Activated T-helper 1 cell treated with Interleukin-2 at 50 U/mL for 16 hours (primary cell): Measurements from ENCODE around the gene VWA5A.
"Not testable (repeated sequence)": the region's sequence is repeated elsewhere in the genome, so short reads cannot be mapped to it uniquely, and the experiment has no call there.

Experiments used
- DNase-seq: peaks from one replicate; pipeline ENCODE4 v3.0.0-alpha.2; 2020; ENCODE audit warnings: low read depth

The VWA5A gene

DNA sequence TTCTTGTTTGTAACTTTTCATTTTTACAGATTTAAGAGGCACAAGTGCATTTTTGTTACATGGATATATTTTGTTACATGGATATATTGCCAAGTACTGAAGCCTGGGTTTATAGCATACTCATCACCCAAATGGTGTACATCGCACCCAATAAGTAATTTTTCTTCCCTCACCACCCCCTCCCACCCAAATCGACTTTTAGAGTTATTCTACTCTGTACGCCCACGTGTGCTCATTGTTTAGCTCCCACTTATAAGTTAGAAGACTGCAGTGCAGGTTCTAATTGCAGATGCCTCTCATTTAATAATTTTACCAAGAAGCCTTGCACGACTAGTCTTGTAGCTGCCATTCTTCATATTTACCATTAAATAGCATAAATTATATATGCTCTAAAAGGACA is 20.5 kb upstream of the VWA5A start:
- no peak for DNase-seq

DNA sequence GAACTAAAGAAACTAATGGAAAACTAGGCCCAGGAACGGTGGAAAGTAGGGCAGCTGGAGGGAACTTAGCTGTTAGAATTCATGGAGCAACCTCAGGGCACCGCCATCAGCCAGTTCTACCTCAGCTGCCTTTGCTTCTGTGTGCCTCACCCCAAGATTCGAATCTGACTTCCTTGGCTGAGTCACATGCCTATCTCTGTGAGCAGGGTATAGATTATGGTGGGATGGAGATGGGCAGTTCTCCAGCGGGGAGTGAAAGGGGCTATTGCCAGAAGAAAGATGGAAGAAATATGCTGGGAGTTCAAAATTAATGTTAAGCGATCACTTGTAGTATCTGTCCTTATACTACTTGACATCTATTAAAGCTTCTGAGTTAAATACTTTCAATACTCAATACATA is 18.9 kb upstream of the VWA5A start:
- no peak for DNase-seq

DNA sequence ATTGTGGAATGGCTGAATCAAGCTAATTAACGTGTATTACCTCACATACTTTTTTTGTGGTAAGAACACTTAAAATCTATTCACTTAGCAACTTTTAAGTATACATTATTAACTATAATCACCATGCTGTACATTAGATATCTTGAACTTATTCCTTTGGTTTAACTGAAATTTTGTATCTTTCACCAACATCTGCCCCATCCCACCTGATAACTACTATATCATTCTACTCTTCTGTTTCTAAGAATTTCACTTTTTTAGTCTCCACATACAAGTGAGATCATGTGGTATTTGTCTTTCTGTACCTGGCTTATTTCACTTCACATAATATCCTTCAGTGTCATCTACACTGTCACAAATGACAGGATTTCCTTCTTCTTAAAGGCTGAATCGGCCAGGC is 17.1 kb upstream of the VWA5A start:
- DNase-seq: no peak

- no peak for DNase-seq
These were observed 13.5 kb upstream of the VWA5A start for GRCh38 chr11:124101737-124102136.

GRCh38 chr11:124108156-124108555 is 7.1 kb upstream of the VWA5A start:
- no peak for DNase-seq

DNA sequence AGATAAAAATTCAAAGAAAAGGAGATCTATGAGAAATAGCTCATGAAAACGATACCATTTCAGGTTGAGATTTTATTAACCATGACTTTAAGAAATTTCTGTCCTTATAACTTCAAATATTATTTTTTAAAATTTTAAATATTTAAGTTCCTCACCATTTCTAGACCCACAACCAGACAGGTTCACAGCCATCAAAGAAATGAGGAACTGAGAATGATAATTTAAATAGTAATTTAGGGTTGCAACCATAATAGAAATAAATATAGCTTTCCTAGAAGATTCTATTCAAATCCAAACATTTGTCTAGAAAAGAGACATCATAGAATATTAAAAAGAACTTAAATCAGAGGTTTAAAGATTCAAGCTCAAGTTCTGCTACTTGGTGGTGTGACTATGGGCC is 5.9 kb upstream of the VWA5A start:
- DNase-seq: no peak

DNA sequence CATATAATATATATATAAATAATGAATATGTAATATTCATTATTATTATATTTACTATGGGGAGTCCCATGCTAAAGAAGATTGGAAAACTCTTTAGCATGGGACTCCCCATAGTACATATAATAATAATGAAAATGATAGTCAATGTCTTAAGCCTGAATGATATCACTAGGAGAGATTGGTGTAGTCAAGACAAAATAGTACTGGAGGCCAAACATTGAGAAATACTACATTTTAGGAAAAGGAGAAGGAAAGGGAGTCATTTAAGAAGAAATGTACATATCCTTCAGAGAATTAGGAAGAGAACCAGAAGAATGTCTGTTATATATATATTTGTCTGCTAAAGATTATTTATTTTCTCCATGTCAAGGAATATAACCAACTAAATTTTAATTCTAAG is 5.0 kb upstream of the VWA5A start:
- no peak for DNase-seq

GRCh38 chr11:124113890-124114289 is 1.4 kb upstream of the VWA5A start:
- DNase-seq: no peak

DNA sequence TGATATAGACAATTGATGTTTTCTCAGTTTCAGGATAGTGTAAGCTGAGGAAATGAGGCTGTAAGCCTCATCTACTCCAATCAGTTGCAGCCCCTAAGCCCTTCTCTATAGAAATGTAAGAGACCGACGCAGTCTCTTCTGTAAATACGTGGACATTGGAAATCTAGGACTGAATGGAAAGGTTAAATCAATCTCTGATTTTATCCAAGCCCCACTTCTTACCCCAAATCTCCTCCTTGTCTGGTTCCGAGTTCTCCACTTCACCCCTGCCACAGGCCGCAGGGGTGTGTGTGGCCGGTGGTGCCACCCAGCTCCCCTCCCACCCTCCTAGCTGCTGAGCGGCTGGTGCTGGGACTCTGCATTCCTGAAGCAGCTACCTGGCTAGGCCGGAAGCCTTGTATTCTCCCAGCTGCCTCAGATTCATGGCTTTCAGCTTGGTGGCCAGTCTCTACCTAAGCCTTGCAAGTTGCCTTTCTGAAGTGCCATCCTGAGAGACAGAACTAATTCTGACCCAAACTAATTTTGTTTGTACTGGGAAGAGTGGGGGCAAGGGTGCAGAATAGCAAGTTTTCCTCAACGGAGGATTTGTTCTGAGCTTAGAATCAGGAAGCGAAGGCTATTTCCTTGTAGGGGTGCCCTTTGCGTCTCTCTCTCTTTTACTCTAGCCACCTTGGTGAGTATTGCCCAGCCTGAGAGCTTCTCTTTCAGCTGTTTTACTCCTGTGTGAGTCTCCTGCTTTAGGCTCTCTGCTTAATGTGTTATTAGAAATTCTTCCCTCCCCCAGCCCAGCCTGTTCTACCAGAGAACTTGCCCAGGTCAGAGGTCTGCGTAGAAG is 749 bp downstream of the VWA5A start:
- no peak for DNase-seq

GRCh38 chr11:124119103-124119502 is 3.9 kb downstream of the VWA5A start:
- DNase-seq: no peak

- DNase-seq: no peak
These were observed 5.6 kb downstream of the VWA5A start for GRCh38 chr11:124120891-124121290.

GRCh38 chr11:124122123-124122522 is 6.9 kb downstream of the VWA5A start:
- DNase-seq: no peak

GRCh38 chr11:124123622-124124021 is 8.4 kb downstream of the VWA5A start:
- DNase-seq: no peak

DNA sequence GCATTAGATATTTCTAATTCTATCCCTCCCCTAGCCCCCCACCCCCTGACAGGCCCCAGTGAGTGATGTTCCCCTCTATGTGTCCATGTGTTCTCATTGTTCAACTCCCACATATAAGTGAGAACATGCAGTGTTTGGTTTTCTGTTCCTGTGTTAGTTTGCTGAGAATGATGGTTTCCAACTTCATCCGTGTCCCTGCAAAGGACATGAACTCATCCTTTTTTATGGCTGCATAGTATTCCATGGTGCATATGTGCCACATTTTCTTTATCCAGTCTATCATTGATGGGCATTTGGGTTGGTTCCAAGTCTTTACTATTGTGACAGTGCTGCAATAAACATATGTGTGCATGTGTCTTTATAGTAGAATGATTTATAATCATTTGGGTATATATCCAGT is 11.9 kb downstream of the VWA5A start:
- not testable (repeated sequence) for DNase-seq

DNA sequence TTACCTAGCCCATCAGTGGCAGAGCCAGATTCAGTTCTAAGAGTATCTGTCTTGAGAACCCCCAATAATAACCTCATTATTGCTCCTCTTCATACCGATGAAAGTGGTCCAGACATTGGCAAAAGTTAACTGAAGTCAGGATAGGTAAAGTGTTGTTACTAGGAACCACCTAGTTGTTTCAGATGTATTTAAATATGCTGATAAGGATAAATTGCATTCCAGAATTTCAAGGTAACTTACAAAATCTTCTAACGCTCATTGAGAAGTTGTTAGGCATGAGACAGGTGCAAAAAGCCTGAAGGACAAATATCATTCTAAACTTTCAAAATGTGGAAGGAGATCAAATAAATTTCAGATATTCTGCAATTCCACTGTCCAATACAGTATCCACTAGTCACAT is 27.8 kb downstream of the VWA5A start:
- DNase-seq: no peak

DNA sequence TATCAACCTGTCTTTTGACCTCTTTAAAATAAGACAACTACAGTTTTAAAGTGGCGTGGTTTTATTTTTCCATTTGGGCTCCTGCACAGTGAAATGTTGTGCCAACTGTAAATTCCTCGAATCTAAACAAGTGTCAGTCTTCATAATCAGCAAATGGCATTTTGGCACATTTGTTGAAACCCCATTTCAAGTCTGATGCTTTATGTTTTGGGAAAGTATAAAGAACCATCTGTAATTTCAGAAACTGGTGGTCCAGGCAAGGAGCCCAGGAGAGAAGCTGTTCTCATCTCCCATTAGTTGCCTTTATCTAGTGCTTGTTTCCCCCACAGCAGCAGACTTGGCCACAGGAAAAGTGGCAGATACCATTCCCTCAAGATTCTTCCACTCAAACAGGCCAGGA is 32.7 kb downstream of the VWA5A start:
- DNase-seq: no peak

DNA sequence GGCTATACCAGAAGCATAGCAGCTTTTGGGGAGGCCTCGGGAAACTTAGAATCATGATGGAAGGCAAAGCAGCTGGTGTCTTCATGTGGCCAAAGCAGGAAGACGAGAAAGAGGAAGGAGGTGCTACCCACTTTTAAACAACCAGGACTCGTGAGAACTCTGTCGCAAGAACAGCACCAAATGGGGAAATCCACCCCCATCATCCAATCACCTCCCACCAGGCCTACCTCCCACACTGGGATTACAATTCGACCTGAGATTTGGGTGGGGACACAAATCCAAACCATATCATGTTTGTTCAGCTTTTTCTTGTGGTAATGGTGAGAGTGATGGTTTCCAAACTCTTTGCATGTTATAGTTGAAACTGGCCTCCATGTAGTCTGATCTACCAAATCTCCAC is 35.4 kb downstream of the VWA5A start:
- no peak for DNase-seq

DNA sequence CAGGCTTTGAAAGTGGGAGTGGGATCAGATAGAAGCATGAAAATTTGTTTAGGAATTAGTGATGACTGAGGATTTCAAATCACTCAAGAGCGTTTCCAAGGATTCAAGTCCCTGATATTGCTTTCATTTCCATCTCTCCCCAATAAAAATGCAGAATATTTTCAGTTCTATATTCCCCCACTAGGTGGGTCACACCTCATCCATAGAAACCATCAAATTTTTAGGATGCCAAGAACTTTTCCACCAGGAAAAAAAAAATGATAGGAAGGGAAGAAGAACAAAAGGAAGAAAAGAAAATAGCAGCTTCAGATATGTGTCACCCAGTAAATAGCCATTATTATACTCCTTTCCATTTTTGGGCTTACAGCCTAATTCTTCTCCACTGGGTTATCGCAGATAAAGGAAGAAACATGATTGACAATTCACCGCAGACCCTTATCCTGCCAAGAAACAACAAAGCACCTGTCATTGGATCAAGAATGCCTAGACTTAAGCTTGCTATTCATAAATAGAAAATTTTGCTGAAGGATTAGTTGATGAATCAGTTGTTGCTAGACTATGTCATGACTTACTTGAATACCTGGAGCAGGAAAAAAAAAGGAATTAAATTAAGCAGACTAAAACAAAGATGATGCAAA is 37.6 kb downstream of the VWA5A start:
- DNase-seq: no peak

GRCh38 chr11:124153821-124154220 is 38.6 kb downstream of the VWA5A start:
- no peak for DNase-seq

DNA sequence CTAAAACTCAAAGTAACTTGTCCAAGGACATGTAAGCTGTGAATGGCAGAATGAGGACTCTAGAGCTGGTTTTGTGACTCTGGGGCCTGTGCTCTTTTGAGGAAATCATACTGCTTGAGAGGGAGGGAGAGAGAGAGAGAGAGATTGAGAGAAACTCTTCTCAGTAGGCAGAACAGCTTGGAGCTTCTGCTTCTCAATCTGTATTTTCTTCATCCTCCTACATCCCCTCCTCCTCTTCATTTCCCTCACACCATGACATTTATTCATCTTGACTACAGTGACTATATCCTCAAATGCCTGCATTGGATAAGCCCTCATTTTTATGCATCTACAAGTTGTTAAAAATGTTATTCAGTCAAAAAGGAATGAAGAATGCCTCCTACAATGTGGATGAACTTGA is 44.2 kb downstream of the VWA5A start:
- DNase-seq: no peak

- no peak for DNase-seq
These were observed 45.7 kb downstream of the VWA5A start for GRCh38 chr11:124160986-124161385.

DNA sequence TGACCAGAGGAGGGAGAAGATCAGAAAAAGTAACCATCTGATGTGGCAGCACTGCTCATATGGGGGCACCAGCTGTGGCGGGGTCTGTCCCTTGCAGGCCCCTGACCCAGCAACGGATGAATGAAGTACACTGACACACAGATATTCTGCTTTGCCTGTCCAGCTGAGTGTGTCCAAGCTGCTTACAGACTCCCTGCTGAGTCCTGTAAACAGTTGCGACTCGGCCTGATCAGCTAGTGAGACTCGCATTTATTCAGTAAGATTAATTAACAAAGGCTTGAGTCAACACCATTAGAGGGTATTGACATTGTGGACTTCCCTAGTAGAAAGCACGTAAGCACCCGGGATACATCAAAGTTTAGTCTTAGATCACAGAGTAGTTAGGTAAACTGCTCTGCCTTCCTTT is 52.6 kb downstream of the VWA5A start:
- DNase-seq: no peak

DNA sequence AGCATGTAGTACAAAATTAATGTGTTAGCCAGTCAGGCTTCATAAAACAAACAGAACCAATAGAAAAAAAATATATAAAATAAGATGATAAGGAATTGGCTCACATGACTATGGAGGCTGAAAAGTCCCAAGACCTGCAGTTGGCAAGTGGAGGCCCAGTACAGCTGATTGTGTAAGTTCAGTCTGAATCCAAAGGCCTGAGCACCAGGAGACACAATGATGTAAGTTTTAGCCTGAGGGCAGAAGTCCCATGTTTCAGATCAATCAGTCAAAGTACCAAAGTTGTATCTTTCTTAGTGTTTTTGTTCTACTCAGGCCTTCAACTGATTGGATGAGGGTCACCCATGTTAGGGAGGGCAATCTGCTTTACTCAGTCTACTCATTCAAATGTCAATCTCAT is 53.5 kb downstream of the VWA5A start:
- DNase-seq: no peak

DNA sequence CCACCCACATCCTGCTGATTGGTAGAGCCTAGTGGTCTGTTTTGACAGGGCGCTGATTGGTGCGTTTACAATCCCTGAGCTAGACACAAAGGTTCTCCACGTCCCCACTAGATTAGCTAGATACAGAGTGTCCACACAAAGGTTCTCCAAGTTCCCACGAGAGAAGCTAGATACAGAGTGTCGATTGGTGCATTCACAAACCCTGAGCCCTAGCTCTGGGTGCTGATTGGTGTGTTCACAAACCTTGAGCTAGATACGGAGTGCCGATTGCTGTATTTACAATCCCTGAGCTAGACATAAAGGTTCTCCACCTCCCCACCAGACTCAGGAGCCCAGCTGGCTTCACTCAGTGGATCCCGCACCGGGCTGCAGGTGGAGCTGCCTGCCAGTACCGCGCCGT is 55.1 kb downstream of the VWA5A start:
- DNase-seq: not testable (repeated sequence)
